GM12878 (cell line): ENCODE measurements around the gene PARVA. TPM values are rescaled to one million over a fixed set of nuclear protein-coding genes. Genes with fewer than 3 reads are reported as not detected.

ENCODE experiments used
- ATAC-seq: fragments of 200-7000 bp; cut with Tn5 transposase; 3 replicates; pipeline ENCODE4 v1.9.1; 2020; ENCODE audit warnings: mild to moderate bottlenecking, moderate library complexity
- BruUV-seq: library from RNA; stranded (reverse); fragments of 400-500 nt; replicated peaks from 2 replicates; lab custom pipeline; 2021; lab: Mats Ljungman, UMichigan
- CTCF ChIA-PET: fragments of 300-600 bp; sonication (Branson Sonifier 250); formaldehyde crosslinking; extraction: SDS; loops from one replicate; lab custom pipeline; 2021; ENCODE audit warnings: inconsistent platforms; lab: Yijun Ruan, JAX
- POLR2A ChIA-PET: fragments of 350-600 bp; formaldehyde crosslinking; extraction: SDS; loops from one replicate; lab custom pipeline; 2021; ENCODE audit warnings: inconsistent platforms; lab: Charles Lee
- RAD21 ChIA-PET: fragments of 300-600 bp; sonication (Branson Sonifier 250); formaldehyde crosslinking; loops from one replicate; lab custom pipeline; 2023; ENCODE audit warnings: antibody characterized with exemption; ENCODE audit not compliant: unreplicated experiment; lab: Charles Lee
- SMC1A ChIA-PET: fragments of 300-600 bp; sonication (Branson Sonifier 250); formaldehyde crosslinking; loops from one replicate; lab custom pipeline; 2023; ENCODE audit not compliant: unreplicated experiment, uncharacterized antibody; lab: Charles Lee
- DNase-seq: peaks from one replicate; pipeline ENCODE4 v3.0.0-alpha.2; 2011; ENCODE audit warnings: low read depth, low spot score
- FAIRE-seq: peaks from 3 replicates; lab custom pipeline; 2011; peaks lifted over from hg19 to GRCh38; lab: Jason Lieb, UNC
- H2AFZ ChIP-seq: 2 replicates; pipeline ENCODE4 v1.6.0; 2011; ENCODE audit warnings: low read depth, low read length, control low read depth; ENCODE audit not compliant: control insufficient read depth
- H3K27ac ChIP-seq: 2 replicates; pipeline ENCODE4 v1.5.1; 2011; ENCODE audit warnings: control low read depth; ENCODE audit not compliant: control insufficient read depth, insufficient read depth
- H3K27me3 ChIP-seq, 2 experiments: replicated peaks in 1 of 2; 2 replicates each; pipeline versions ENCODE4 v1.6.0 to v1.6.1; 2011; ENCODE audit warnings: low read length in 1 of 2; ENCODE audit not compliant: control insufficient read depth in 2 of 2, insufficient read depth in 2 of 2
- H3K36me3 ChIP-seq, 2 experiments: 2 replicates each; pipeline ENCODE4 v1.5.1; 2011; ENCODE audit warnings: low read length in 1 of 2; ENCODE audit not compliant: control insufficient read depth in 2 of 2, insufficient read depth in 2 of 2
- H3K4me1 ChIP-seq: 2 replicates; pipeline ENCODE4 v1.6.1; 2011; ENCODE audit warnings: mild to moderate bottlenecking, low read length, moderate library complexity, mixed read lengths; ENCODE audit not compliant: control insufficient read depth, insufficient read depth
- H3K4me2 ChIP-seq: 2 replicates; pipeline ENCODE4 v1.6.0; 2011; ENCODE audit warnings: control low read depth; ENCODE audit not compliant: control insufficient read depth, insufficient read depth
- H3K4me3 ChIP-seq: fragments of 200-600 bp; sonication (generic); 2 replicates; pipeline ENCODE4 v1.5.1; 2016
- H3K79me2 ChIP-seq: 2 replicates; pipeline ENCODE4 v1.6.0; 2011; ENCODE audit warnings: low read length; ENCODE audit not compliant: control insufficient read depth, insufficient read depth
- H3K9ac ChIP-seq: 2 replicates; pipeline ENCODE4 v1.8.0; 2011; ENCODE audit warnings: low read length, control low read depth, mixed read lengths; ENCODE audit not compliant: control insufficient read depth, insufficient read depth
- H3K9me3 ChIP-seq: replicated peaks from 3 replicates; pipeline ENCODE4 v1.5.1; 2011; ENCODE audit warnings: mild to moderate bottlenecking, low read length; ENCODE audit not compliant: control insufficient read depth, insufficient read depth
- H4K20me1 ChIP-seq: 2 replicates; pipeline ENCODE4 v1.6.0; 2011; ENCODE audit not compliant: control insufficient read depth, insufficient read depth
- HCFC1 ChIP-seq: fragments of 150-350 bp; IDR thresholded peaks from 2 replicates; pipeline ENCODE4 v1.6.1; 2014; ENCODE audit warnings: low read length
- NBN ChIP-seq: fragments of 450-650 bp; IDR thresholded peaks from 2 replicates; pipeline ENCODE4 v1.6.1; 2016
- YY1 ChIP-seq: IDR thresholded peaks from 2 replicates; pipeline ENCODE4 v1.6.1; 2011; ENCODE audit warnings: low read depth, mild to moderate bottlenecking, low read length
- ZZZ3 ChIP-seq: IDR thresholded peaks from 2 replicates; pipeline ENCODE4 v1.6.1; 2011; ENCODE audit warnings: low read depth; ENCODE audit not compliant: control insufficient read depth, insufficient read length
- WGBS: methylation state at CpG from one replicate; pipeline ENCODE4 v1.1.6; 2016; ENCODE audit warnings: low lambda C conversion rate; ENCODE audit not compliant: insufficient replicate concordance, insufficient coverage; ENCODE audit errors: missing lambda C conversion rate; 5-methylcytosine and 5-hydroxymethylcytosine counted together
- in situ Hi-C: fragments of 300-500 bp; cut with MboI; formaldehyde crosslinking; loops from 9 replicates; pipeline ENCODE4 v1.14.3; 2018; ENCODE audit warnings: mixed read lengths
- intact Hi-C: fragments of 100-400 bp; cut with micrococcal nuclease; formaldehyde crosslinking; loops from one replicate; pipeline ENCODE4 v1.14.2; 2022; ENCODE audit not compliant: unreplicated experiment
- polyA plus RNA-seq, 11 experiments: library from polyadenylated mRNA; depleted of rRNA in 4 of 11; unstranded in 6 of 11; stranded (reverse) in 5 of 11; fragments of >200 nt; fragmentation: Nextera tagmentation in 4 of 11; fragmentation: Illumina TruSeq in 1 of 11; extraction: Ambion mirVana in 4 of 11; extraction: Trizol in 1 of 11; gene quantifications; 1 replicate in 1 of 11; 2 replicates in 10 of 11; pipeline versions ENCODE4 v1.2.1 to v1.2.3, GENCODE V29; 2011 to 2016; ENCODE audit warnings: inconsistent platforms in 2 of 11, missing spikeins in 2 of 11, low read depth in 1 of 11
- total RNA-seq, 4 experiments: library from RNA; depleted of rRNA in 3 of 4; stranded (reverse); fragments of >200 nt in 3 of 4; fragmentation: Illumina TruSeq in 1 of 4; extraction: Trizol in 1 of 4; gene quantifications; 2 replicates each; pipeline versions ENCODE4 v1.2.1 to v1.2.3, GENCODE V29; 2013 to 2021
- TF ChIP-seq, protein P1 (sequence below): fragments of 450-650 bp; IDR thresholded peaks from 2 replicates; pipeline ENCODE4 v1.6.1; 2018; ENCODE audit warnings: mild to moderate bottlenecking, low read depth, moderate library complexity; ENCODE audit not compliant: partially characterized antibody

PARVA gene
- total and polyA plus RNA-seq, 10 of the 15 experiments (the other 5 are each of a cell fraction or from before 2014, with no cell fraction given), result 0.01 to 0.44 (median 0.03) TPM; not detected in 7

DNA sequence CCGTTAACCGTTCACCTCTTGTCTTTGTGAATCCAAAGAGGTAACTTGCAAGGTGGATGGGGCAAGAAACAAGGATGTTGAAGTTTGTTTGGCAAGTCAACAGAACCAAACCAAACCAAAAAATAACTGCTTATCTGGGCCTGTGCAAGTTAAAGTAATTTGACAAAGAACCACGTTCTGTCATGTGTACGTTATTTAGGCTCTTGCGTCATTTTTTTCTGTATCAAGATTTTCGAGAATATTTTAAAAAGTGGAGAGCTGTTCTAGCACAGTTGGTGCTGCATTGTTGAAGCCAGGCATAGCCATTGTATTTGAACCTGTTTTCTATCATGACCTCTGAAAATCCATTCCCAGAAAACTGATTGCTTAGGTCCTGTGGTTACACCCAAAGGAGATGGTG, 55.1 kb downstream of the PARVA start:
- Histone ChIP-seq H2AFZ (no peak overlapping the region), H3K4me3 (no peak overlapping the region), H3K9me3 (no peaks in the 10 kb centered on the region), H3K36me3 (no peaks in the 10 kb centered on the region), H3K27me3 (no peaks in the 10 kb centered on the region), H3K9ac (no peak overlapping the region), H3K79me2 (no peaks in the 10 kb centered on the region), H3K4me1 (no peaks in the 10 kb centered on the region), H3K27ac (no peak overlapping the region), H4K20me1 (no peaks in the 10 kb centered on the region), H3K4me2 (no peak overlapping the region)
- ATAC-seq, result no peak
- no peak for DNase-seq
- BruUV-seq, result no TSS peak
- WGBS, result 64% methylated on average over 6 of the region's 6 CpGs
- intact Hi-C loops (no loop called here), in situ Hi-C loops (no loop called here)
- ChIA-PET RAD21 (no interaction called here), CTCF (no interaction called here), SMC1A (no interaction called here), POLR2A (no interaction called here)
- no peak for FAIRE-seq
- TF ChIP-seq YY1 (no peak), NBN (no peak)

DNA sequence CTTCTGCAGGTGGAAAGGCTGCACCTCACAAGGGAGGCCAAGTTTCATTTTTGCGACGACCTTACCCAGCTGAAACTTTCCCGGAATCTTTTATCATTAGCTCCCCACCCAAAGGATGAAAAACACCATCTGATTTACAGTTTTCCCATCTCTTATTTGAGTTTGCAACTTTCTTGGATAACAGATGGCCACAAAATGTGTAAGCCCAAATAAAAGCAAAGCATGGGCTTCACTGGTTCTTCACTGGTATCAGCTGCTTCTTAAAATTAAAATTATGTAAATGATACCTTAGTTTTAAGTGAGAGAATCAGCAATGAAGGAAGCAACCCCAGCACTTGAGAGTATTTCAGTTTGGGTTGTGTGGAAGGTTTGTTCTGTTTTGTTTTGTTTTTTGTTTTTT, 55.8 kb downstream of the PARVA start:
- Histone ChIP-seq H3K4me2 (no peak overlapping the region), H3K9ac (no peak overlapping the region), H3K27ac (no peak overlapping the region), H3K4me1 (no peaks in the 10 kb centered on the region), H3K79me2 (no peaks in the 10 kb centered on the region), H3K4me3 (no peak overlapping the region), H3K27me3 (no peaks in the 10 kb centered on the region), H3K9me3 (no peaks in the 10 kb centered on the region), H2AFZ (no peak overlapping the region), H3K36me3 (no peaks in the 10 kb centered on the region), H4K20me1 (no peaks in the 10 kb centered on the region)
- no peak for FAIRE-seq
- POLR2A ChIA-PET, result no interaction called here
- TF ChIP-seq ZZZ3, result no peak
- TF ChIP-seq, protein P1, sequence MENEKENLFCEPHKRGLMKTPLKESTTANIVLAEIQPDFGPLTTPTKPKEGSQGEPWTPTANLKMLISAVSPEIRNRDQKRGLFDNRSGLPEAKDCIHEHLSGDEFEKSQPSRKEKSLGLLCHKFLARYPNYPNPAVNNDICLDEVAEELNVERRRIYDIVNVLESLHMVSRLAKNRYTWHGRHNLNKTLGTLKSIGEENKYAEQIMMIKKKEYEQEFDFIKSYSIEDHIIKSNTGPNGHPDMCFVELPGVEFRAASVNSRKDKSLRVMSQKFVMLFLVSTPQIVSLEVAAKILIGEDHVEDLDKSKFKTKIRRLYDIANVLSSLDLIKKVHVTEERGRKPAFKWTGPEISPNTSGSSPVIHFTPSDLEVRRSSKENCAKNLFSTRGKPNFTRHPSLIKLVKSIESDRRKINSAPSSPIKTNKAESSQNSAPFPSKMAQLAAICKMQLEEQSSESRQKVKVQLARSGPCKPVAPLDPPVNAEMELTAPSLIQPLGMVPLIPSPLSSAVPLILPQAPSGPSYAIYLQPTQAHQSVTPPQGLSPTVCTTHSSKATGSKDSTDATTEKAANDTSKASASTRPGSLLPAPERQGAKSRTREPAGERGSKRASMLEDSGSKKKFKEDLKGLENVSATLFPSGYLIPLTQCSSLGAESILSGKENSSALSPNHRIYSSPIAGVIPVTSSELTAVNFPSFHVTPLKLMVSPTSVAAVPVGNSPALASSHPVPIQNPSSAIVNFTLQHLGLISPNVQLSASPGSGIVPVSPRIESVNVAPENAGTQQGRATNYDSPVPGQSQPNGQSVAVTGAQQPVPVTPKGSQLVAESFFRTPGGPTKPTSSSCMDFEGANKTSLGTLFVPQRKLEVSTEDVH, result no peak
- TF ChIP-seq HCFC1, result no peak
- no TSS peak for BruUV-seq
- WGBS, result 50% methylated on average over 3 of the region's 3 CpGs
- SMC1A ChIA-PET, result no interaction called here
- in situ Hi-C loops, result no loop called here
- no peak for DNase-seq
- intact Hi-C loops, result no loop called here
- ATAC-seq, result no peak
- CTCF ChIA-PET, result no interaction called here
- RAD21 ChIA-PET, result no interaction called here
